ENCODE measurements around the gene STARD10. TPM values are rescaled to one million over a fixed set of nuclear protein-coding genes. Genes with fewer than 3 reads are reported as not detected.

Gene STARD10
- total and polyA plus RNA-seq, 9 of the 15 experiments (the other 6 are each of a cell fraction or from before 2014, with no cell fraction given) = 0.15 to 52.9 (median 32.3) TPM

DNA sequence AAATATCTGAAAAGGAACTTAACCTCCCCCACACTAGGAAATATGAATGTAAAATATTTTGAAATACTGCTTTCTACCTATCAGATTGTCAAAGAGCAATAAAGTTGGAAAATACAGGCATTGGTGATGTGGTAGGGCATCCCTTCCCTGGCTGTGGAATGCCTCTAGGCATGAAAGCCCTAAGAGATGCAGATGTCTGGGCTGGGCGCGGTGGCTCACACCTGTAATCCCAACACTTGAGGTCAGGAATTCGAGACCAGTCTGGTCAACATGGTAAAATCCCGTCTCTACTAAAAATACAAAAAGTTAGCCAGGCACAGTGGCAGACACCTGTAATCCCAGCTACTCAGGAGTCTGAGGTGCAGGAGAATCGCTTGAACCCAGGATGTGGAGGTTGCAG is 63.6 kb downstream of the STARD10 start:
- H3K27ac ChIP-seq (ENCODE audit: extremely low read depth, low read depth, low read length) = no peak overlapping the region
- intact Hi-C loops (cut with micrococcal nuclease) = no loop called here
- no peak overlapping the region for H3K4me2 ChIP-seq (ENCODE audit: insufficient read depth, low read length)
- POLR2A ChIA-PET = interaction anchor here (1.1 kb wide), 2 partner anchors 16 to 96 kb away, joined by 3 read pairs; no protein-coding TSS in a partner anchor
- peaks cover 46% of the 10 kb centered on the region; the same call in 2 of the 3 replicates for H3K36me3 ChIP-seq (ENCODE audit: control insufficient read depth, insufficient read depth, low read length)
- H2AFZ ChIP-seq (ENCODE audit: low read depth, low read length) = no peak overlapping the region
- DNase-seq (ENCODE audit: extremely low read depth in 1 of 4, low spot score in 3 of 4) (no peak), FAIRE-seq (no peak), ATAC-seq (no peak)
- WGBS (ENCODE audit: insufficient coverage, low coverage, missing lambda C conversion rate) = 90% methylated on average over 5 of the region's 5 CpGs
- no TSS peak for BruUV-seq (replicated peaks)
- in situ Hi-C loops (cut with MboI) = no loop called here
- CTCF ChIA-PET (ENCODE audit: low intra/inter-chr PET ratio) = no interaction called here
- H3K4me3 ChIP-seq = no peak overlapping the region
- H3K9me1 ChIP-seq (ENCODE audit: control insufficient read depth, insufficient read depth, low read length) = peaks cover 5% of the 10 kb centered on the region
- H3K79me2 ChIP-seq (ENCODE audit: control insufficient read depth, insufficient read depth, low read length) = peaks cover 25% of the 10 kb centered on the region
- H4K20me1 ChIP-seq (replicated peaks; ENCODE audit: control insufficient read depth, insufficient read depth, low read length) = no peaks in the 10 kb centered on the region
- H3K9me3 ChIP-seq (replicated peaks; ENCODE audit: control insufficient read depth, insufficient read depth, low read depth, low read length) = no peaks in the 10 kb centered on the region; the same call in 1 of the 2 replicates
- H3K4me1 ChIP-seq (replicated peaks in 1 of 2; ENCODE audit: control insufficient read depth in 2 of 2, insufficient read depth in 2 of 2, low read length in 2 of 2) = peaks cover 2 to 6% of the 10 kb centered on the region in 2 experiments; a peak in 4 of 5 replicates
- H3K27me3 ChIP-seq (ENCODE audit: control insufficient read depth in 2 of 2, insufficient read depth in 2 of 2, low read length in 2 of 2) = no peaks in the 10 kb centered on the region
- no peak overlapping the region for H3K9ac ChIP-seq (ENCODE audit: insufficient read depth in 1 of 2, low read depth in 2 of 2, low read length in 2 of 2)
- TF ChIP-seq SRF (CRISPR knock-in tag; IDR thresholded peaks at IDR 0.05) = no peak
- no peak for TF ChIP-seq KAT2B (IDR thresholded peaks at IDR 0.05; ENCODE audit: low read depth, low read length)
- no peak for TF ChIP-seq ZNF551 (CRISPR knock-in tag; IDR thresholded peaks at IDR 0.05)
- TF ChIP-seq, protein P1, sequence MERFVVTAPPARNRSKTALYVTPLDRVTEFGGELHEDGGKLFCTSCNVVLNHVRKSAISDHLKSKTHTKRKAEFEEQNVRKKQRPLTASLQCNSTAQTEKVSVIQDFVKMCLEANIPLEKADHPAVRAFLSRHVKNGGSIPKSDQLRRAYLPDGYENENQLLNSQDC (CRISPR knock-in tag; IDR thresholded peaks at IDR 0.05) = no peak
- TF ChIP-seq RBFOX2 (IDR thresholded peaks at IDR 0.05; ENCODE audit: low read depth, low read length) = no peak
- TF ChIP-seq, protein P2, sequence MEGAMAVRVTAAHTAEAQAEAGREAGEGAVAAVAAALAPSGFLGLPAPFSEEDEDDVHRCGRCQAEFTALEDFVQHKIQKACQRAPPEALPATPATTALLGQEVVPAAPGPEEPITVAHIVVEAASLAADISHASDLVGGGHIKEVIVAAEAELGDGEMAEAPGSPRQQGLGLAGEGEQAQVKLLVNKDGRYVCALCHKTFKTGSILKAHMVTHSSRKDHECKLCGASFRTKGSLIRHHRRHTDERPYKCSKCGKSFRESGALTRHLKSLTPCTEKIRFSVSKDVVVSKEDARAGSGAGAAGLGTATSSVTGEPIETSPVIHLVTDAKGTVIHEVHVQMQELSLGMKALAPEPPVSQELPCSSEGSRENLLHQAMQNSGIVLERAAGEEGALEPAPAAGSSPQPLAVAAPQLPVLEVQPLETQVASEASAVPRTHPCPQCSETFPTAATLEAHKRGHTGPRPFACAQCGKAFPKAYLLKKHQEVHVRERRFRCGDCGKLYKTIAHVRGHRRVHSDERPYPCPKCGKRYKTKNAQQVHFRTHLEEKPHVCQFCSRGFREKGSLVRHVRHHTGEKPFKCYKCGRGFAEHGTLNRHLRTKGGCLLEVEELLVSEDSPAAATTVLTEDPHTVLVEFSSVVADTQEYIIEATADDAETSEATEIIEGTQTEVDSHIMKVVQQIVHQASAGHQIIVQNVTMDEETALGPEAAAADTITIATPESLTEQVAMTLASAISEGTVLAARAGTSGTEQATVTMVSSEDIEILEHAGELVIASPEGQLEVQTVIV (CRISPR knock-in tag; IDR thresholded peaks at IDR 0.05; ENCODE audit: borderline replicate concordance) = no peak
- no peak for TF ChIP-seq NUFIP1 (IDR thresholded peaks at IDR 0.05; ENCODE audit: partially characterized antibody)
- TF ChIP-seq, protein P3, sequence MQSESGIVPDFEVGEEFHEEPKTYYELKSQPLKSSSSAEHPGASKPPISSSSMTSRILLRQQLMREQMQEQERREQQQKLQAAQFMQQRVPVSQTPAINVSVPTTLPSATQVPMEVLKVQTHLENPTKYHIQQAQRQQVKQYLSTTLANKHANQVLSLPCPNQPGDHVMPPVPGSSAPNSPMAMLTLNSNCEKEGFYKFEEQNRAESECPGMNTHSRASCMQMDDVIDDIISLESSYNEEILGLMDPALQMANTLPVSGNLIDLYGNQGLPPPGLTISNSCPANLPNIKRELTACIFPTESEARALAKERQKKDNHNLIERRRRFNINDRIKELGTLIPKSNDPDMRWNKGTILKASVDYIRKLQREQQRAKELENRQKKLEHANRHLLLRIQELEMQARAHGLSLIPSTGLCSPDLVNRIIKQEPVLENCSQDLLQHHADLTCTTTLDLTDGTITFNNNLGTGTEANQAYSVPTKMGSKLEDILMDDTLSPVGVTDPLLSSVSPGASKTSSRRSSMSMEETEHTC (IDR thresholded peaks at IDR 0.05) = no peak
- TF ChIP-seq CHD4 (IDR thresholded peaks at IDR 0.05; ENCODE audit: insufficient read depth, insufficient replicate concordance, low read depth, low read length, poor library complexity, severe bottlenecking) = no peak
- TF ChIP-seq EP400 (IDR thresholded peaks at IDR 0.05) = no peak
- no peak for TF ChIP-seq HNRNPUL1 (IDR thresholded peaks at IDR 0.05; ENCODE audit: low read length)
- TF ChIP-seq, protein P4, sequence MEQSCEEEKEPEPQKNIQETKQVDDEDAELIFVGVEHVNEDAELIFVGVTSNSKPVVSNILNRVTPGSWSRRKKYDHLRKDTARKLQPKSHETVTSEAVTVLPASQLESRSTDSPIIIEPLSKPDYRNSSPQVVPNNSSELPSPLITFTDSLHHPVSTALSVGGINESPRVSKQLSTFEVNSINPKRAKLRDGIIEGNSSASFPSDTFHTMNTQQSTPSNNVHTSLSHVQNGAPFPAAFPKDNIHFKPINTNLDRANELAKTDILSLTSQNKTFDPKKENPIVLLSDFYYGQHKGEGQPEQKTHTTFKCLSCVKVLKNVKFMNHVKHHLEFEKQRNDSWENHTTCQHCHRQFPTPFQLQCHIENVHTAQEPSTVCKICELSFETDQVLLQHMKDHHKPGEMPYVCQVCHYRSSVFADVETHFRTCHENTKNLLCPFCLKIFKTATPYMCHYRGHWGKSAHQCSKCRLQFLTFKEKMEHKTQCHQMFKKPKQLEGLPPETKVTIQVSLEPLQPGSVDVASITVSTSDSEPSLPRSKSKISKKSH (CRISPR knock-in tag; IDR thresholded peaks at IDR 0.05) = no peak
- TF ChIP-seq, protein P5, sequence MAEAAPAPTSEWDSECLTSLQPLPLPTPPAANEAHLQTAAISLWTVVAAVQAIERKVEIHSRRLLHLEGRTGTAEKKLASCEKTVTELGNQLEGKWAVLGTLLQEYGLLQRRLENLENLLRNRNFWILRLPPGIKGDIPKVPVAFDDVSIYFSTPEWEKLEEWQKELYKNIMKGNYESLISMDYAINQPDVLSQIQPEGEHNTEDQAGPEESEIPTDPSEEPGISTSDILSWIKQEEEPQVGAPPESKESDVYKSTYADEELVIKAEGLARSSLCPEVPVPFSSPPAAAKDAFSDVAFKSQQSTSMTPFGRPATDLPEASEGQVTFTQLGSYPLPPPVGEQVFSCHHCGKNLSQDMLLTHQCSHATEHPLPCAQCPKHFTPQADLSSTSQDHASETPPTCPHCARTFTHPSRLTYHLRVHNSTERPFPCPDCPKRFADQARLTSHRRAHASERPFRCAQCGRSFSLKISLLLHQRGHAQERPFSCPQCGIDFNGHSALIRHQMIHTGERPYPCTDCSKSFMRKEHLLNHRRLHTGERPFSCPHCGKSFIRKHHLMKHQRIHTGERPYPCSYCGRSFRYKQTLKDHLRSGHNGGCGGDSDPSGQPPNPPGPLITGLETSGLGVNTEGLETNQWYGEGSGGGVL (CRISPR knock-in tag; IDR thresholded peaks at IDR 0.05) = no peak
- no peak for TF ChIP-seq XRCC4 (IDR thresholded peaks at IDR 0.05; ENCODE audit: extremely low read depth, insufficient read depth, insufficient read length)

Data from K562 (cell line).